CD4-positive, alpha-beta memory T cell (primary cell): ENCODE results near the gene HIBADH. TPM values are rescaled to one million over a fixed set of nuclear protein-coding genes. Genes with fewer than 3 reads are reported as not detected.

Experiments
- CTCF ChIA-PET: fragments of 350-600 bp; sonication (Branson Sonifier 250); formaldehyde crosslinking; loops from one replicate; lab custom pipeline; 2021; ENCODE audit warnings: inconsistent platforms; ENCODE audit not compliant: partially characterized antibody; lab: Charles Lee
- POLR2A ChIA-PET: fragments of 350-600 bp; sonication (Branson Sonifier 250); formaldehyde crosslinking; loops from one replicate; lab custom pipeline; 2021; ENCODE audit not compliant: partially characterized antibody; lab: Charles Lee
- DNase-seq, 5 donors: peaks; one replicate each; pipeline versions ENCODE4 v3.0.0 to v3.0.0-alpha.2; 2020 to 2022; ENCODE audit warnings: mixed read lengths in 1 of 5
- H3K27ac ChIP-seq: one replicate; pipeline ENCODE4 v1.7.0; 2013; ENCODE audit warnings: low read depth, low read length
- H3K27me3 ChIP-seq: 2 replicates; pipeline ENCODE4 v1.7.0; 2013; ENCODE audit warnings: mild to moderate bottlenecking, low read length, moderate library complexity; ENCODE audit not compliant: insufficient read depth
- H3K36me3 ChIP-seq: 2 replicates; pipeline ENCODE4 v1.7.0; 2013; ENCODE audit warnings: mild to moderate bottlenecking, low read length, moderate library complexity; ENCODE audit not compliant: insufficient read depth
- H3K4me1 ChIP-seq: 2 replicates; pipeline ENCODE4 v1.7.0; 2013; ENCODE audit warnings: mild to moderate bottlenecking, low read length, moderate library complexity; ENCODE audit not compliant: insufficient read depth
- H3K4me3 ChIP-seq, 2 donors: one replicate each; pipeline ENCODE4 v1.7.0; 2013; ENCODE audit warnings: low read length in 2 of 2, mild to moderate bottlenecking in 1 of 2
- H3K9me3 ChIP-seq, 2 donors: one replicate each; pipeline ENCODE4 v1.7.0; 2013; ENCODE audit warnings: low read length in 2 of 2, control low read depth in 1 of 2; ENCODE audit not compliant: control insufficient read depth in 1 of 2
- H3K27ac Mint-ChIP-seq, 7 donors: one replicate each; pipeline ENCODE4 v1.8.0; 2020 to 2021; ENCODE audit warnings: mixed read lengths in 7 of 7, mild to moderate bottlenecking in 6 of 7, inconsistent platforms in 3 of 7, moderate library complexity in 3 of 7
- H3K27me3 Mint-ChIP-seq, 2 donors: one replicate each; pipeline ENCODE4 v1.8.0; 2020 to 2021; ENCODE audit warnings: mixed read lengths in 2 of 2
- H3K36me3 Mint-ChIP-seq, 2 donors: one replicate each; pipeline ENCODE4 v1.8.0; 2020 to 2021; ENCODE audit warnings: mixed read lengths in 2 of 2, inconsistent platforms in 1 of 2, mild to moderate bottlenecking in 1 of 2
- H3K4me1 Mint-ChIP-seq, 4 donors: one replicate each; pipeline ENCODE4 v1.8.0; 2020 to 2021; ENCODE audit warnings: mixed read lengths in 4 of 4, mild to moderate bottlenecking in 1 of 4
- H3K4me3 Mint-ChIP-seq, 8 donors: one replicate each; pipeline ENCODE4 v1.8.0; 2020 to 2021; ENCODE audit warnings: mixed read lengths in 8 of 8, mild to moderate bottlenecking in 7 of 8, moderate library complexity in 6 of 8, inconsistent platforms in 3 of 8
- H3K9me3 Mint-ChIP-seq, 8 donors: one replicate each; pipeline ENCODE4 v1.8.0; 2020 to 2021; ENCODE audit warnings: mixed read lengths in 8 of 8, mild to moderate bottlenecking in 5 of 8, inconsistent platforms in 3 of 8, moderate library complexity in 1 of 8
- intact Hi-C: fragments of 100-400 bp; cut with micrococcal nuclease; formaldehyde crosslinking; loops from one replicate; pipeline ENCODE4 v1.15.1; 2023
- polyA plus RNA-seq, 2 donors: library from polyadenylated mRNA; unstranded; fragments of 300-500 nt; fragmentation: Illumina TruSeq; gene quantifications; one replicate each; pipeline ENCODE4 v1.2.3, GENCODE V29; 2021
- total RNA-seq, 2 experiments: library from RNA; stranded (reverse); gene quantifications; one replicate each; pipeline ENCODE4 v1.2.3, GENCODE V29; 2021

Gene HIBADH
- total and polyA plus RNA-seq, 4 experiments from 2014 or later = 13.6 to 51.3 (median 21.2) TPM

DNA sequence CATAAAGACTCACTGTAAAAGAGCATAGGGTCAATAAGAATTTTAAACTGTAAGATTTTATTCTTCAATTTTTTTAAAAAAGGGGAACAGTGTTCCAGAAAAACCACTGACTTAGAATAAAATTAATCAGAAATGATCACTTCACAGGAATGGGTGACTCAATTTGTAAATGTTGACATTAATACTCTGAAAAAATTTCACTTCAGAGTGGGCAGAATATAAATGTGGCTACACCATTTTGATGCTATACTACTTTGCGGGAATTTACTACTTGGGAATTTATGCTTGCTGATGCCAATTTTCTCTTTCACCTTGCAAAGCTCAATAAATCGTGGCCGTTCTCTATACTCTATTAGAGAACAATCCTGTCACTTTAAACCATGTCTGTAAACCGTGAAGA lies 126.9 kb downstream of the HIBADH start:
- Histone ChIP-seq H3K27ac (no peak overlapping the region), H3K36me3 (no peaks in the 10 kb centered on the region), H3K9me3 (no peaks in the 10 kb centered on the region), H3K27me3 (no peaks in the 10 kb centered on the region), H3K4me1 (no peaks in the 10 kb centered on the region), H3K4me3 (no peak overlapping the region)
- no peak for DNase-seq
- no peak overlapping the region for H3K27ac Mint-ChIP-seq
- POLR2A ChIA-PET = no interaction called here
- intact Hi-C loops = no loop called here
- H3K36me3 Mint-ChIP-seq = peaks cover 39% of the 10 kb centered on the region in 2 donors
- H3K9me3 Mint-ChIP-seq = peaks cover 0 to 1% (median 0%) of the 10 kb centered on the region in 8 donors
- peaks cover 0 to 2% (median 0%) of the 10 kb centered on the region in 4 donors for H3K4me1 Mint-ChIP-seq
- H3K27me3 Mint-ChIP-seq = no peaks in the 10 kb centered on the region
- CTCF ChIA-PET = no interaction called here
- H3K4me3 Mint-ChIP-seq = no peak overlapping the region

DNA sequence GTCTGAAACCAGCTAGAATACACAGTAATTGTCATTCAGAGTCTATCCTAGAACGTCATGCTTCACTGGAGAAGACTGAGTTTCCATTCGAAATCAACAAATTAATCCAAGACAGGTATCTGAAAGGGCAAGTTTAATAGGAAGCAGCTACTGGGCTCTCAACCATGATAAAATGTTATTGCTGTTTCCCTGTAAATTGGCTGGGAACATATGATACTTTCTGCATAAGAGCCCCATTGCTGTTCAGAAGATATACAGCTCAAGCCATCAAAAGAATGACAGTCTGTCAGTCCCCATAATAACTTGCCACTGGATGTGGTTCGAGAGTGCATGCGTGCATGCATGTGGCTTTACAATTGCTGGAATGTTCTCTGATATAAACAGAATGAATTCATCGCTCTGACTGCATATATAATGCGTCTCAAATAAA lies 129.0 kb downstream of the HIBADH start:
- Mint-ChIP-seq H3K4me3 (no peak overlapping the region), H3K27me3 (no peaks in the 10 kb centered on the region), H3K27ac (no peak overlapping the region), H3K9me3 (no peaks in the 10 kb centered on the region), H3K36me3 (peaks cover 38 to 40% of the 10 kb centered on the region in 2 donors), H3K4me1 (peaks cover 0 to 2% (median 0%) of the 10 kb centered on the region in 4 donors)
- no peak overlapping the region for H3K27ac ChIP-seq
- no peaks in the 10 kb centered on the region for H3K27me3 ChIP-seq
- ChIA-PET CTCF (no interaction called here), POLR2A (no interaction called here)
- intact Hi-C loops = no loop called here
- H3K9me3 ChIP-seq = no peaks in the 10 kb centered on the region
- H3K4me1 ChIP-seq = no peaks in the 10 kb centered on the region
- no peak overlapping the region for H3K4me3 ChIP-seq
- no peaks in the 10 kb centered on the region for H3K36me3 ChIP-seq
- no peak for DNase-seq

- H3K4me3 Mint-ChIP-seq = no peak overlapping the region
- H3K36me3 Mint-ChIP-seq = peaks cover 40 to 44% of the 10 kb centered on the region in 2 donors
- DNase-seq = no peak
- H3K27ac ChIP-seq = no peak overlapping the region
- no peaks in the 10 kb centered on the region for H3K36me3 ChIP-seq
- no peaks in the 10 kb centered on the region for H3K9me3 Mint-ChIP-seq
- H3K27ac Mint-ChIP-seq = no peak overlapping the region
- ChIA-PET CTCF (no interaction called here), POLR2A (no interaction called here)
- H3K9me3 ChIP-seq = no peaks in the 10 kb centered on the region
- H3K4me1 Mint-ChIP-seq = no peaks in the 10 kb centered on the region
- H3K4me1 ChIP-seq = no peaks in the 10 kb centered on the region
- H3K27me3 Mint-ChIP-seq = no peaks in the 10 kb centered on the region
- no peak overlapping the region for H3K4me3 ChIP-seq
- H3K27me3 ChIP-seq = no peaks in the 10 kb centered on the region
- intact Hi-C loops = no loop called here
These were observed 130.4 kb downstream of the HIBADH start for GRCh38 chr7:27532314-27532713.

- no peaks in the 10 kb centered on the region for H3K4me1 ChIP-seq
- no peak overlapping the region for H3K4me3 Mint-ChIP-seq
- no peaks in the 10 kb centered on the region for H3K9me3 ChIP-seq
- no peaks in the 10 kb centered on the region for H3K27me3 Mint-ChIP-seq
- no peaks in the 10 kb centered on the region for H3K4me1 Mint-ChIP-seq
- no peak overlapping the region for H3K27ac ChIP-seq
- H3K36me3 Mint-ChIP-seq = peaks cover 55 to 71% of the 10 kb centered on the region in 2 donors
- DNase-seq = no peak
- POLR2A ChIA-PET = no interaction called here
- CTCF ChIA-PET = no interaction called here
- H3K9me3 Mint-ChIP-seq = no peaks in the 10 kb centered on the region
- H3K36me3 ChIP-seq = no peaks in the 10 kb centered on the region
- intact Hi-C loops = no loop called here
- H3K4me3 ChIP-seq = no peak overlapping the region
- no peaks in the 10 kb centered on the region for H3K27me3 ChIP-seq
- no peak overlapping the region for H3K27ac Mint-ChIP-seq
These were observed 135.4 kb downstream of the HIBADH start for GRCh38 chr7:27527348-27527714.

GRCh38 chr7:27526611-27527347 lies 135.9 kb downstream of the HIBADH start:
- DNase-seq = no peak
- H3K27me3 Mint-ChIP-seq = no peaks in the 10 kb centered on the region
- ChIA-PET CTCF (no interaction called here), POLR2A (no interaction called here)
- no peaks in the 10 kb centered on the region for H3K36me3 ChIP-seq
- peaks cover 55 to 71% of the 10 kb centered on the region in 2 donors for H3K36me3 Mint-ChIP-seq
- H3K4me3 ChIP-seq = no peak overlapping the region
- no peaks in the 10 kb centered on the region for H3K4me1 ChIP-seq
- H3K4me3 Mint-ChIP-seq = no peak overlapping the region
- H3K9me3 Mint-ChIP-seq = no peaks in the 10 kb centered on the region
- intact Hi-C loops = no loop called here
- no peaks in the 10 kb centered on the region for H3K27me3 ChIP-seq
- H3K27ac Mint-ChIP-seq = no peak overlapping the region
- no peaks in the 10 kb centered on the region for H3K9me3 ChIP-seq
- no peaks in the 10 kb centered on the region for H3K4me1 Mint-ChIP-seq
- no peak overlapping the region for H3K27ac ChIP-seq

GRCh38 chr7:27526131-27526530 lies 136.6 kb downstream of the HIBADH start:
- Histone ChIP-seq H3K27ac (no peak overlapping the region), H3K4me3 (no peak overlapping the region), H3K27me3 (no peaks in the 10 kb centered on the region), H3K4me1 (no peaks in the 10 kb centered on the region), H3K36me3 (no peaks in the 10 kb centered on the region), H3K9me3 (no peaks in the 10 kb centered on the region)
- H3K27me3 Mint-ChIP-seq = no peaks in the 10 kb centered on the region
- H3K4me1 Mint-ChIP-seq = no peaks in the 10 kb centered on the region
- no peaks in the 10 kb centered on the region for H3K9me3 Mint-ChIP-seq
- peaks cover 53 to 70% of the 10 kb centered on the region in 2 donors for H3K36me3 Mint-ChIP-seq
- intact Hi-C loops = no loop called here
- DNase-seq = no peak
- no peak overlapping the region for H3K4me3 Mint-ChIP-seq
- POLR2A ChIA-PET = no interaction called here
- H3K27ac Mint-ChIP-seq = no peak overlapping the region
- CTCF ChIA-PET = no interaction called here

- Mint-ChIP-seq H3K4me3 (no peak overlapping the region), H3K36me3 (peaks cover 32 to 56% of the 10 kb centered on the region in 2 donors), H3K27ac (no peak overlapping the region), H3K4me1 (peaks cover 0 to under 1% (median 0%) of the 10 kb centered on the region in 4 donors), H3K9me3 (no peaks in the 10 kb centered on the region), H3K27me3 (no peaks in the 10 kb centered on the region)
- intact Hi-C loops = no loop called here
- CTCF ChIA-PET = no interaction called here
- no peak for DNase-seq
- H3K9me3 ChIP-seq = no peaks in the 10 kb centered on the region
- no peaks in the 10 kb centered on the region for H3K4me1 ChIP-seq
- no peaks in the 10 kb centered on the region for H3K27me3 ChIP-seq
- POLR2A ChIA-PET = no interaction called here
- no peaks in the 10 kb centered on the region for H3K36me3 ChIP-seq
- H3K27ac ChIP-seq = no peak overlapping the region
- no peak overlapping the region for H3K4me3 ChIP-seq
These were observed 139.4 kb downstream of the HIBADH start for GRCh38 chr7:27523321-27523720.
